HFFc6 (cell line): ENCODE results near the gene CDH23. TPM values are rescaled to one million over a fixed set of nuclear protein-coding genes. Genes with fewer than 3 reads are reported as not detected.

Source experiments
- DNase-seq: peaks from one replicate; pipeline ENCODE4 v3.0.0-alpha.2; 2018
- H3K27ac Mint-ChIP-seq: 2 replicates; pipeline ENCODE4 v1.8.0; 2020; ENCODE audit warnings: mild to moderate bottlenecking, mixed read lengths
- H3K27me3 Mint-ChIP-seq: 2 replicates; pipeline ENCODE4 v1.8.0; 2021; ENCODE audit warnings: mild to moderate bottlenecking, moderate library complexity, mixed read lengths; ENCODE audit not compliant: insufficient read depth
- H3K36me3 Mint-ChIP-seq: 2 replicates; pipeline ENCODE4 v1.8.0; 2021; ENCODE audit warnings: low read depth, mixed read lengths
- H3K4me1 Mint-ChIP-seq: 2 replicates; pipeline ENCODE4 v1.8.0; 2020; ENCODE audit warnings: low read depth, mixed read lengths
- H3K4me3 Mint-ChIP-seq: 2 replicates; pipeline ENCODE4 v1.8.0; 2020; ENCODE audit warnings: mild to moderate bottlenecking, moderate library complexity, mixed read lengths
- H3K9me3 Mint-ChIP-seq: 2 replicates; pipeline ENCODE4 v1.8.0; 2020; ENCODE audit warnings: mild to moderate bottlenecking, mixed read lengths
- total RNA-seq, 6 experiments: library from RNA; stranded (reverse); fragmentation: NEBNext Ultra II Directional; extraction: Animal tissue kit (Norgen Biotek cat#: 25700); gene quantifications; 2 replicates in 1 of 6; 3 replicates in 5 of 6; pipeline ENCODE4 v1.2.3, GENCODE V29; 2021
- TF ChIP-seq, protein P1 (sequence below): fragments of 200-600 bp; sonication (generic); IDR thresholded peaks from 2 replicates; pipeline ENCODE4 v1.5.0; 2021; ENCODE audit warnings: antibody characterized with exemption, mild to moderate bottlenecking

The CDH23 gene
- total RNA-seq, 6 experiments from 2014 or later, result 0.02 to 0.11 (median 0.04) TPM; not detected in 2

DNA sequence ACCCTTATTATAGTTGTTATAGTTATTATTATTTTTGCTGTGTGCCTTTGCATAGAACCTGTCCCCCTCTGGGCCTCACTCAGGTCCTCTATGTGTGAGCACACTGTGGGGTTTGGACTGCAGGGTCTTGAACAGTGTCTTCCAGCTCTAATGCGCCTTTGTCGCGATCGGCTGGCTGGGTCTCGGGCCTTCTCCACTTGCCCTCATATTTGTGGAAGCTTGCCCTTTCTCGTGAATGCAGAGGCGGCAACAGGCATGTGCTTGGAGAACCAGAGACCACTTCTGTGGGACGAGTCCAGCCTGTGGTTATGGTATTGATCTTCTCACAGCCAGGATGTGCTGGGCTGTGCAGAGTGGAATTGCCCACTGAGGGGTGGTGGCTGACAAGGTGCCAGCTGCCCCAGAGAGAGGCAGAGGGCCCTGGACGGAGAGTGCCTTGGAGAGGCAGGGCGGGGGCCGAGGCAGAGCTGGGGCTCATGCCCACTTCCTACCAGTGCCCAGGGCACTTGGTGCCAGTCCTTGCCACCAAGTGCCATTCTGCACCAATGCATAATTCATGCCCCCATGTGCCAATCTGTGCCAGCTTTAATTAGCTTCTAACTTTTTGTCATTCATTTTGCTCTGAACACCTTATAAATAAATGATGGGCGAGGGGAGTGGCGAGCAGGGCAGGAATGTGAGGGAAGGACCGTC is 6.8 kb upstream of the CDH23 start:
- Mint-ChIP-seq H3K27ac (no peak overlapping the region), H3K4me3 (no peak overlapping the region), H3K4me1 (no peaks in the 10 kb centered on the region), H3K27me3 (peaks cover 71% of the 10 kb centered on the region), H3K36me3 (no peaks in the 10 kb centered on the region), H3K9me3 (no peaks in the 10 kb centered on the region)
- no peak for DNase-seq
- TF ChIP-seq, protein P1, sequence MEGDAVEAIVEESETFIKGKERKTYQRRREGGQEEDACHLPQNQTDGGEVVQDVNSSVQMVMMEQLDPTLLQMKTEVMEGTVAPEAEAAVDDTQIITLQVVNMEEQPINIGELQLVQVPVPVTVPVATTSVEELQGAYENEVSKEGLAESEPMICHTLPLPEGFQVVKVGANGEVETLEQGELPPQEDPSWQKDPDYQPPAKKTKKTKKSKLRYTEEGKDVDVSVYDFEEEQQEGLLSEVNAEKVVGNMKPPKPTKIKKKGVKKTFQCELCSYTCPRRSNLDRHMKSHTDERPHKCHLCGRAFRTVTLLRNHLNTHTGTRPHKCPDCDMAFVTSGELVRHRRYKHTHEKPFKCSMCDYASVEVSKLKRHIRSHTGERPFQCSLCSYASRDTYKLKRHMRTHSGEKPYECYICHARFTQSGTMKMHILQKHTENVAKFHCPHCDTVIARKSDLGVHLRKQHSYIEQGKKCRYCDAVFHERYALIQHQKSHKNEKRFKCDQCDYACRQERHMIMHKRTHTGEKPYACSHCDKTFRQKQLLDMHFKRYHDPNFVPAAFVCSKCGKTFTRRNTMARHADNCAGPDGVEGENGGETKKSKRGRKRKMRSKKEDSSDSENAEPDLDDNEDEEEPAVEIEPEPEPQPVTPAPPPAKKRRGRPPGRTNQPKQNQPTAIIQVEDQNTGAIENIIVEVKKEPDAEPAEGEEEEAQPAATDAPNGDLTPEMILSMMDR, result no peak

DNA sequence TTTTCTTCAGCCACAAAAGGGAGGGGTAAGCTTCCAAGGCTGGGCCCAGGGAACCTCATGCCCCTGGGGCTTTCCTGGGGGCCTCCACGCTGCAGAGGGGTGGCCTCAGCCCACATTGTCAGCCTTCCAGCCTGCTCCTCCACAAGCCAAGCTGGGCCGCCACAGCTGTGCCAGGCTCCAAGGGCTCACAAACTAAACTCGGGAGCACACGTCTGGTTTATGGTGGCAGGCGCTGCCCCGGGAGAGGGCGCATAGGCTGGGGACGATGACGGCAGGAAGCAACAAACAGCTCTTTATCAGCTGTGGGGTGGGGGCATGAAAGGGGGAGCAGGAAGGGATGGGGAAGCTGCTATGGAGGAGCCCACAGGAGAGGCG is 6.3 kb upstream of the CDH23 start:
- Mint-ChIP-seq H3K4me1 (no peaks in the 10 kb centered on the region), H3K36me3 (no peaks in the 10 kb centered on the region), H3K27me3 (peaks cover 74% of the 10 kb centered on the region), H3K27ac (no peak overlapping the region), H3K4me3 (no peak overlapping the region), H3K9me3 (no peaks in the 10 kb centered on the region)
- TF ChIP-seq, protein P1, result no peak
- no peak for DNase-seq

DNA sequence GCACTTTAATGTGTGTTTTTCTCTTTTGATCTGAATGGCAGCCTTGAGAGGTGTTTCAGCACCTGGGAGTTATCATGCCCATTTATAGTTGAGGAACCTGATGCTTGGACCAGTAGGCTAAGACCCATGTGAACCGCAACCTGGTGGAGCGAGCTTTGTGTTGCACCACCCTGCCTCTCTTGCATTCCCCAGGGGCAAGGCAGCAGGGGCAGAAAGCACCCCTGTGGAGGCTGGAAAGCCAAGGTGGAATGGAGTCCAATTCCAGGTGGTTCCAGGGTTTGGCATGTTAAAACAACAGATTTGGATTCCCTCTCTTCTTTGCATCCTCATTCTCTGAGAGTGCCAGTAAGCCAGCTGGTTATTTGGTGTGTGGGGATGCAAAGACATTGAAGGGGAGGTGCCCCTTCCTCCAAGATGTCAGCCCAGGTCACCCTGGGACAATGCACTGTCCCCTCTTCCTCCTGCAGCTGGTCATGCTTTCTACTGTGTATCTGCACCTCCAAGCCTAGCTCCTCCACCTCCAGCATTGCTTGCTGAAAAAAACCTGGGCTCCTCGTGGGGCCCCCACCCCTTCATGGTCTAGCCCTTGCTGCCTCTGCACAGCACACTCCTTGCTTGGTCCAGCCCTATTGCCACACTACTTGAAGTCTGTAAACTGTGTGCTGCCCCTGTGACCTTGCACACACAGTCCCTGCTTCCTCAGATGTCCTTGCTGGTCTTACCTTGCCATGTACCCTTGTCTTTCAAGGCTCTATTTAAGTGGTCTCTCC is 5.6 kb upstream of the CDH23 start:
- no peak for DNase-seq
- no peaks in the 10 kb centered on the region for H3K4me1 Mint-ChIP-seq
- H3K27me3 Mint-ChIP-seq, result peaks cover 77% of the 10 kb centered on the region
- H3K36me3 Mint-ChIP-seq, result no peaks in the 10 kb centered on the region
- H3K4me3 Mint-ChIP-seq, result no peak overlapping the region
- TF ChIP-seq, protein P1, result no peak
- no peak overlapping the region for H3K27ac Mint-ChIP-seq
- H3K9me3 Mint-ChIP-seq, result no peaks in the 10 kb centered on the region

DNA sequence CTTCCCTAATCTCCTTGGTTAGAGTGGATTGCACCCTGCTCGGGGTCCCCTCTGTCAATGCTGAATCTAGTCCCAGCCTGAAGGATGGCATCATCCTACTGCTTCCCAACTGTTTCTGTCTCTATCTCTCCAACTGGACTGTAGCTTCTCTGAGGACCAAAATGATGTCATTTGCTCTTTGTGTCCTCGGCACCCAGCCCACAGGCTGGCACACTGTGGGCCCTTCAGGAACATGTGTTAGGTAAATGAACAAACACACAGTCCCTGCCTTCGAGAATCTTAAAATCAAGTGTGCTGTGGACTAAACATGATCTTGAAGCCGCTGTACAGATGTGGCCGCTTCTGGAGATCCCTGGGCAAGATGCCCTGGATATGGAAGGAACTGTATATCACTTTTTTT is 5.0 kb upstream of the CDH23 start:
- TF ChIP-seq, protein P1, result no peak
- H3K4me1 Mint-ChIP-seq, result no peaks in the 10 kb centered on the region
- no peak for DNase-seq
- H3K4me3 Mint-ChIP-seq, result no peak overlapping the region
- no peak overlapping the region for H3K27ac Mint-ChIP-seq
- no peaks in the 10 kb centered on the region for H3K9me3 Mint-ChIP-seq
- peaks cover 73% of the 10 kb centered on the region for H3K27me3 Mint-ChIP-seq
- no peaks in the 10 kb centered on the region for H3K36me3 Mint-ChIP-seq

DNA sequence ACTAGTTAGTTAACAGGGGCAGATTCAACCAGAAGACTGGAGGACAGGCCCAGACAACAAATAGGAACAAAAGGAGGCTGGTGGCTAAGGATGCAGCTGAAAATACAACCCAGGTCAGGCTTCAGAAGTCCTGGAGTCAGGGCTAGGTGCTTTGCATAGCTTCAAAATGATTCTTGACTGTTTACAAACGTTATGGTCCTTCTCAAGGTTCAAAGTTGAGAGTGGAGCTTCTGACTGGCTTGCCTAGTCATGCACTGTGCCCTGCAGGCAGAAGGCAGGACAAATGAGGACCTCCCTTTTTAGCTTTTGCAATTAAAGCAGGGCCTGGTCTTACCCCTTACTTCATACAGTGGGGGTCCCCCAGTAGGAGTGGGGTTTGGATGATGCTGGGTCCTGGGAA is 4.4 kb upstream of the CDH23 start:
- DNase-seq, result no peak
- TF ChIP-seq, protein P1, result no peak
- peaks cover 68% of the 10 kb centered on the region for H3K27me3 Mint-ChIP-seq

More for the DNA sequence above, 4.4 kb upstream of the CDH23 start:
- H3K27ac Mint-ChIP-seq, result no peak overlapping the region
- no peaks in the 10 kb centered on the region for H3K9me3 Mint-ChIP-seq
- H3K36me3 Mint-ChIP-seq, result no peaks in the 10 kb centered on the region
- H3K4me1 Mint-ChIP-seq, result no peaks in the 10 kb centered on the region
- H3K4me3 Mint-ChIP-seq, result no peak overlapping the region
